ENCODE measurements around the gene CSMD2. TPM values are rescaled to one million over a fixed set of nuclear protein-coding genes. Genes with fewer than 3 reads are reported as not detected.

Gene CSMD2
- total and polyA plus RNA-seq, 2 of the 4 experiments (the other 2 are of a cell fraction): under 0.01 to 0.36 TPM

- Histone ChIP-seq H3K27me3 (ENCODE audit: control insufficient read depth, insufficient read depth, low read length) (no peaks in the 10 kb centered on the region), H3K4me2 (ENCODE audit: low read depth, low read length) (no peak overlapping the region), H3K4ac (ENCODE audit: low read depth, low read length) (no peak overlapping the region), H2BK5ac (ENCODE audit: low read depth, low read length, poor library complexity, severe bottlenecking) (no peak overlapping the region), H4K20me1 (ENCODE audit: insufficient read depth, low read length) (no peaks in the 10 kb centered on the region), H2AK5ac (ENCODE audit: low read depth, low read length) (no peak overlapping the region), H2AK9ac (replicated peaks; ENCODE audit: low read depth, low read length, poor library complexity) (no peak overlapping the region), H4K8ac (ENCODE audit: low read depth in 2 of 2, low read length in 2 of 2) (no peak overlapping the region), H3K4me3 (ENCODE audit: insufficient read depth, low read depth, low read length) (no peak overlapping the region), H3K18ac (ENCODE audit: low read depth, low read length) (no peak overlapping the region), H3K36me3 (ENCODE audit: control insufficient read depth, insufficient read depth, low read length) (no peaks in the 10 kb centered on the region), H2BK120ac (ENCODE audit: low read depth, low read length) (no peak overlapping the region), H3K14ac (replicated peaks; ENCODE audit: low read depth, low read length) (no peak overlapping the region), H3K79me1 (ENCODE audit: low read depth in 1 of 2, low read length in 2 of 2) (no peaks in the 10 kb centered on the region), H2BK15ac (ENCODE audit: low read depth, low read length) (no peak overlapping the region), H4K5ac (ENCODE audit: low read depth, low read length) (no peak overlapping the region), H3K9ac (ENCODE audit: low read depth, low read length) (no peak overlapping the region), H2AFZ (replicated peaks; ENCODE audit: low read length, poor library complexity) (peak overlapping the region; percentile 81), H3K27ac (ENCODE audit: insufficient read depth, low read length) (no peak overlapping the region), H3K23ac (ENCODE audit: low read depth, low read length) (no peak overlapping the region), H3K9me1 (ENCODE audit: insufficient read depth, low read length) (no peaks in the 10 kb centered on the region), H3K9me3 (ENCODE audit: control insufficient read depth, insufficient read depth, low read length) (no peaks in the 10 kb centered on the region), H3K4me1 (ENCODE audit: control insufficient read depth, insufficient read depth, low read length) (no peaks in the 10 kb centered on the region), H3K56ac (ENCODE audit: extremely low read depth, insufficient read depth, low read length) (no peak overlapping the region), H2BK20ac (ENCODE audit: low read depth, low read length) (no peak overlapping the region), H4K91ac (ENCODE audit: insufficient read depth, low read depth, low read length) (no peak overlapping the region)
- intact Hi-C loops (cut with micrococcal nuclease): loop anchor here (1.0 kb wide), 3 partner anchors 530 to 1048 kb away; no protein-coding TSS in a partner anchor
- dilution Hi-C loops (cut with HindIII; ENCODE audit: low sequenced_read_pairs, unreplicated experiment): no loop called here
- POLR2A ChIA-PET (ENCODE audit: unreplicated experiment): interaction anchor here (0.6 kb wide), 1 partner anchor 1110 kb away, joined by 4 read pairs; no protein-coding TSS in a partner anchor
- CTCF ChIA-PET: interaction anchor here (0.5 to 2.0 kb wide), 10 partner anchors 13 to 1120 kb away, joined by 3 to 26 read pairs (median 4); no protein-coding TSS in a partner anchor
- WGBS, 2 experiments (ENCODE audit: extremely low coverage in 2 of 2, insufficient read length in 1 of 2): 45% methylated on average over 14 of the region's 29 CpGs; no CpG with 5 or more reads in 1 of the 2 experiments
- BruUV-seq (replicated peaks): no TSS peak
- peak; percentile 96 for ATAC-seq (ENCODE audit: low read depth)
- peak; percentile 76 for DNase-seq
- in situ Hi-C loops (cut with MboI; ENCODE audit: low sequenced_read_pairs): loop anchor here (10.0 kb wide), 1 partner anchor 1112 kb away; no protein-coding TSS in a partner anchor
- TF ChIP-seq SMC3 (IDR thresholded peaks at IDR 0.05; ENCODE audit: low read depth, low read length): peak; percentile 76
- peak; percentile 99 for TF ChIP-seq CTCF (conservative IDR thresholded peaks at IDR 0.05; ENCODE audit: low read depth, low read length)
- TF ChIP-seq RAD21 (IDR thresholded peaks at IDR 0.05; ENCODE audit: low read length): peak; percentile 67
- TF ChIP-seq MAFK (IDR thresholded peaks at IDR 0.05; ENCODE audit: low read depth, low read length): no peak
Observed at GRCh38 chr1:33633019-33633801, 531.8 kb downstream of the CSMD2 start.
